PC-3 (cell line): ENCODE measurements around the gene THRB.

Experiments used
- EZH2phosphoT487 ChIP-seq: fragments of 300-600 bp; sonication (generic); IDR thresholded peaks from 2 replicates; pipeline ENCODE4 v1.6.1; 2018; ENCODE audit warnings: mild to moderate bottlenecking, antibody characterized with exemption, low read length, borderline replicate concordance
- TF ChIP-seq, protein P1 (sequence below): fragments of 300-600 bp; sonication (generic); conservative IDR thresholded peaks from 2 replicates; pipeline ENCODE4 v1.5.1; 2017; ENCODE audit warnings: antibody characterized with exemption, low read depth, mild to moderate bottlenecking, low read length

DNA sequence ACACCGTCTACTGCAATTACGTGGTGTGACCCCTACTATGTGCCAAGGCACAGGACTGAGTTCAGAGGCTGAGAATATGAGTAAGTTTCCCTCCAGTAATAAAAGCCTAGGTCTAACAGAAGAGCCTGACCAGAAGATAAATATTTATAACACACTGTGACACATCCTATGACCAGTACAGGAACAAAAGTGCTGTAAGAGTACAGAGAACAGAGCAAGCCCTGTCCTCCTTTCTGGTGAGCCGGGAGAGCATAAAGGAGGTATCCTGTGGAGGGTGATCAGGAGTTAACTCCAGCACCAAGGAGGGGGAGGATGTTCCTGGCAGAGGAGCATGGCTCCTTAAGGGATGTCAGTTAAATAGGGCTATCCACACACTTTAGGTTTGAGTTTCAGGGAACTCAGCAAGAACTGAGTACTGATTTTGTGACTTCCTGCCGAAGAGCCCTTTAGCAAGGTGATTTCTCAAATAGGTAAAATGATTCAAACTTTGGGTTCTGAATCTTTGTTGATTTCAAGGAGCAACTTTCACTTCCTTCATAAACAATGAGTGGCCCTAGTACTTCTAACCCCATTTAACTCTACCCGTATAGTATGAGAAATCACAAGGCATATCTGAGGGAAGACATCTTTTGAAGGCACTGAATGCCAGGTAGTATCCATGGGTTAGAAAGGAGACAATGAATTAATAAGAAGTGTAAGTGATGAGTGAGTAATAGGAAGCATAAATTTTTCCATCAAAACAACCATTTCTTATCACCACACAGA, 198.0 kb downstream of the THRB start:
- TF ChIP-seq, protein P1, sequence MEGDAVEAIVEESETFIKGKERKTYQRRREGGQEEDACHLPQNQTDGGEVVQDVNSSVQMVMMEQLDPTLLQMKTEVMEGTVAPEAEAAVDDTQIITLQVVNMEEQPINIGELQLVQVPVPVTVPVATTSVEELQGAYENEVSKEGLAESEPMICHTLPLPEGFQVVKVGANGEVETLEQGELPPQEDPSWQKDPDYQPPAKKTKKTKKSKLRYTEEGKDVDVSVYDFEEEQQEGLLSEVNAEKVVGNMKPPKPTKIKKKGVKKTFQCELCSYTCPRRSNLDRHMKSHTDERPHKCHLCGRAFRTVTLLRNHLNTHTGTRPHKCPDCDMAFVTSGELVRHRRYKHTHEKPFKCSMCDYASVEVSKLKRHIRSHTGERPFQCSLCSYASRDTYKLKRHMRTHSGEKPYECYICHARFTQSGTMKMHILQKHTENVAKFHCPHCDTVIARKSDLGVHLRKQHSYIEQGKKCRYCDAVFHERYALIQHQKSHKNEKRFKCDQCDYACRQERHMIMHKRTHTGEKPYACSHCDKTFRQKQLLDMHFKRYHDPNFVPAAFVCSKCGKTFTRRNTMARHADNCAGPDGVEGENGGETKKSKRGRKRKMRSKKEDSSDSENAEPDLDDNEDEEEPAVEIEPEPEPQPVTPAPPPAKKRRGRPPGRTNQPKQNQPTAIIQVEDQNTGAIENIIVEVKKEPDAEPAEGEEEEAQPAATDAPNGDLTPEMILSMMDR, result no peak
- no peak for TF ChIP-seq EZH2phosphoT487
